GM21528 (cell line): ENCODE measurements around the gene KCTD1.

Experiments used
- ATAC-seq: cut with Tn5 transposase; IDR thresholded peaks from one replicate; pipeline ENCODE4 v1.9.1; 2021; ENCODE audit warnings: mild to moderate bottlenecking, moderate library complexity; ENCODE audit not compliant: unreplicated experiment, low FRiP score

The KCTD1 gene

DNA sequence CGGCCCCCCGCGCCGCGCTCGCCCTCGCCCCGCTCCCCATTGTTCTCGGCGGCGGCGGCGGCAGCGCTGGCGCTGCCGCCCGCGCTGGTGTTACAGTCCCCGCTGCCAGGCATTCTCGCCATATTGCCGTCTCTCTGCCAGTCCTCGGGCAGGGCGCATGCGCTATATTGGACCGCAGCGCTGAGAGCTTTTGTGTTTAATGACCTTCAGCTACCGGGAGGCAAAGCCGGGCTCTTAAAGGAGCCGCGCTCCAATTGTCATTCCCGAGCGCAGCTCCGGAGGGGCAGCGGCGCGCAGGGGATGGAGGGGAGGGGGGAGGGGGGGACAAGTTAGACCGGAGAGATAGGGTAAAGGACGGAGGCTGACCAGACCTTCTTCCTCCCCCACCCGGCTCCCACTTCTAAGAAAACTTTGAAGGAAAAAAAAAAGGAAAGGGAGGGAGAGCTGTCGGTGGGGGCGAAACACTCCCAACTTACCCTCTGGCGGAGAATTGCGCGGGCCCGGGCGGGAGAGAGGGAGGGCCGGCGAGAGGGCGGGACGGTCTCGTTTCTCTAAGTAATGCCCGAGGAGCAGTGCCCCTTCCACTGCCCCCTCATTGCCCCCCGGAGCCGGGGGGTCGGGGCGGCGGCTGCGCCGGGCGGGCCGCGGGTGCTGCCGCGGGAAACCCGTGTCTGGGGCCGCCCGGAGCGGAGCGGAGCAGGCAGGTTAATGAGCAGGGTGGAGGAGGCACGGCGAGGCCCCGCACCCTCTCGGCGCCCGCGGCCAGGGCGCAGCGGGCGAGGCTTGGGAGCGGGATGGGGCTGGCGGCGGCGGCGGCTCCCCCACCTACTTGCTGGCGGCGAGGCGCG is at the start of gene KCTD1:
KCTD1 (minus strand) TSS at position 139 of the 848 bp plus-strand sequence; CDS start at position 122, 17 bp downstream.
- peak; percentile 39 for ATAC-seq

DNA sequence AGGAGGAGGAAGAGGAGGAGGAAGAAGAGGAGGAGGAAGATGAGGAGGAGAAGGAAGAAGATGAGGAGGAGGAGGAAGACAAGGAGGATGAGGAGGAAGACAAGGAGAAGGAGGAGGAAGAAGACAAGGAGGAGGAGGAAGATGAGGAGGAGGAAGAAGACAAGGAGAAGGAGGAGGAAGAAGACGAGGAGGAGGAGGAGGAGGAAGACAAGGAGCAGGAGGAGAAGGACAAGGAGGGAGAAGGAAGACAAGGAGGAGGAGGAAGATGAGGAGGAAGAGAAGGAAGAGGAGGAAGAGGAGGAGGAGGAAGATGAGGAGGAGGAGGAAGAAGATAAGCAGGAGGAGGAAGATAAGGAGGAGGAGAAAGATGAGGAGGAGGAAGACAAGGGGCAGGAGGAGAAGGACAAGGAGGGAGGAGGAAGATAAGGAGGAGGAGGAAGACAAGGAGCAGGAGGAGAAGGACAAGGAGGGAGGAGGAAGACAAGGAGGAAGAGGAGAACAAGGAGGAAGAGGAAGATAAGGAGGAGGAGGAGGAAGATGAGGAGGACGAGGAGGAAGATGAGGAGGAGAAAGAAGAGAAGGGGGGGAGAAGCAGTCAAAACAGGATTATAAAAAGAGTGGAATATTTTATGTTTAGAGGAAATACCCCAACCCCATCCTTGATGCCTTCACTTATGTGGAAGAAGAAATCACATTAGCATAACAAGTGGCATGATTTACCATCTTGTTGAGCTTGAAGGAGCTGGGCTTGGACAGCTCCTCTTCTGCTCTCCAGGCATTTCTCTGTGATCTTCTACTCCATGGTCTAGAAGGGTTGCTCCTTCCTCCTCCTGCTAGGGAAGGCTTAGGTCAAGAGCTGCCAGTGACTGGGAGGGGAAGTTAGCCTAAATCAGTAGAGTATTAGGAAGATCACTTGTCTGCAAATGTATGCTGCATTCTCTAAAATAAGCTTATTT is 45.3 kb upstream of the KCTD1 start:
- ATAC-seq = no peak

DNA sequence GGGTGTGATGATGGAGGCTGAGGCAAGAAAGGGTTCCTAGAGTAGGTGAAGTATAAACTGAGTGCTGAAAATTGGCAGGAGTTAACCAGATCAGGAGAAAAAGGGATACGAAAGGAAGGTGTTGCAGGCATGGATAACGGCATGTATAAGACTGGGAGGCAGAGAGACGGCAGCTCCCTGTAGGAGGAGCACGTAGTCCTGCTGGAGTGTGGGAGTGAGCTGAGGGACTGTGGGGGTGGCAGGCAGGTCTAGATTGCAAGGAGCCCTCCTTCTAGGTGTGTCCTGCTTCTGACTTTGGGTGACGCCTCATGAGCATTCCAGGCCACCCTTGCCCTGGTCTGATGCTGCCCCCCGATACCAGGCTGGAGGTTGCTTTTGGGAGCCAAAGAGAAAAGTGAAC is 36.4 kb upstream of the KCTD1 start:
- ATAC-seq = no peak

DNA sequence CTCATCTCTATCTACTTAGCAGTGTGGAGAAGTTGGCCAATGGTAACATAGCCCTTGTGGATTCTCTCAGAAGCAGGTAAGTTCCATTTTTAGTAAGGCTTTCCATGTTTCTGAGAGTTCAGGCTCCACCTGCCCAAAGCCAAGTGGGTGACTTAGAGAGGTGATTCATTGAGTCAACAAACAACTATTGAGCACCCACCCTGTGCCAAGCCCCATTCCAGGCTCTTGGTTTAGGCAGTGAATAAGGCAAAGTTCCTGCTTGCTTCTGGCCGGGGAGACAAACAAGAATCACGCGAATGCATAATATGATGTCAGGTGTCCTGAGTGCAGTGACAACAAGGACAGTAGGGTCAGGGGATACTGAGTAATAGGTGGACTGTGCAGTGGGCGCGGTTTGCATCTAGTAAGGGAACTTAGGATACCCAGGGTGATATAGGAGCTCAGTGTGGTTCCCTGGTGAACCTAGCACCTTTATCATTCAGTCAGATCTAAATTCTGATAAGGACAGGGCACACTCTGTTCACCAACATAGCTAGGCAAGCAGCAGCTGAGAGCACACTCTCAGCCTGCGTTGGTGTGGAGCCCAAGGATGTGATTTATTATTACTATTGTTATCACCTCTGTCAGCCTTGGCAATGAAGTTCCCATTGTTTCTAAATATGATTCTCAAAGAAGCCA is 31.7 kb upstream of the KCTD1 start:
- ATAC-seq = no peak

DNA sequence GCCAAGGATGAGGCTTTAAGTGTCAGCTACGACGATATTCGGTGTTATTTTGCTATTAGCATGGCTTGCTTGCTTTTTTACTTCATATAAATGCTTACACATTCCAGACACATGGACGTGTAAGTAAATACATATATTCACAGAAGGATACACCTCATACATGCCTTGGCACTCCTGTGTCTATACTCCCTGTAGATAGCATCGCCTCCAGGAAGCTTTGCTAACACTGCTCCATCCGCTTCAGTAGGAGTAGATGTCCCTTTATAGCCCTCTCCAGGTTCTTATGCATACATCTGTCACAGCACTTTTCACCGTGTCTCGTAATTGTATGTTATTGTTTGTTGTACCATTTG is 27.5 kb upstream of the KCTD1 start:
- no peak for ATAC-seq

DNA sequence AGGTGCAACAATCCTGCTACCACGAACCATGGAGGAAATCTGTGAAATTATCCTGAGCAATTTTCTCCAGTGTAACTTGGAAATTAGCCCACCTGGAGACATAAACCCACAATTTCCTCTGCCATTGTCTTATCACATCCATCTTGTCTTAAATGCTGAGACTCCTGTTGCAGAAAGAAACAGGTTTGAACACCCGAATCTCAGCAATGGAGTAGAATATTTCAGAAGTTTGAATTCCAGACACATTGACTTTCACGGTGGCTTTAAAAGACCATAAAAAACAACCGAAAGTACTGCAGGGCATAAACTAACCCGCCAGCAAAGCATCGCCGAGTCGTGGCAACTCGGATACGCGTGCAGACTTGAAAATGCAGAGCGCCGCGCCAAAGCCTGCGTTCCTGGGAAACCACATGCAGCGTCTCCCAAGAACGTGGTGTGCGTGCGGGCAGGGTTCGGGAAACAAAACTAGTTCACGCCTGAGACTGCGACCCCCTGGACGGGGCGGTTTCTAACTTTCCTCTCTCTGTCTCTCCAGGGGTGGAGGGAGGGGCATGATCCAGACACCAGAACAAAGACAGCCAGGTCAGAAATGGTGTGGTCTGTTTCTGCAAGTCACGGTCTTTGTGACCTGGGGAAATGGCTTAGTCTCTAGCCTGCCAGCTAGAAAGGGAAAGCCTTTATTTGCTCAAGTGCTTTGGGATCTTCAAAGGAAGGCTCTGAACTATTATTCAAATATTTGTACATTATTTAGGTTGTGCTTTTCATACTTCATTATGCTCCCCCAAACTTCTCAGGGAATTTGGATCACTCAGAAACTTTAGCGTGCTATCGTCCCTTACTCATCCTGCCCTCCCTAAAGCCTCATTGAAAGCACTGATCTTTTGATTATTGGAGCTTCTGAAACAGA is 26.9 kb upstream of the KCTD1 start:
- ATAC-seq = no peak

DNA sequence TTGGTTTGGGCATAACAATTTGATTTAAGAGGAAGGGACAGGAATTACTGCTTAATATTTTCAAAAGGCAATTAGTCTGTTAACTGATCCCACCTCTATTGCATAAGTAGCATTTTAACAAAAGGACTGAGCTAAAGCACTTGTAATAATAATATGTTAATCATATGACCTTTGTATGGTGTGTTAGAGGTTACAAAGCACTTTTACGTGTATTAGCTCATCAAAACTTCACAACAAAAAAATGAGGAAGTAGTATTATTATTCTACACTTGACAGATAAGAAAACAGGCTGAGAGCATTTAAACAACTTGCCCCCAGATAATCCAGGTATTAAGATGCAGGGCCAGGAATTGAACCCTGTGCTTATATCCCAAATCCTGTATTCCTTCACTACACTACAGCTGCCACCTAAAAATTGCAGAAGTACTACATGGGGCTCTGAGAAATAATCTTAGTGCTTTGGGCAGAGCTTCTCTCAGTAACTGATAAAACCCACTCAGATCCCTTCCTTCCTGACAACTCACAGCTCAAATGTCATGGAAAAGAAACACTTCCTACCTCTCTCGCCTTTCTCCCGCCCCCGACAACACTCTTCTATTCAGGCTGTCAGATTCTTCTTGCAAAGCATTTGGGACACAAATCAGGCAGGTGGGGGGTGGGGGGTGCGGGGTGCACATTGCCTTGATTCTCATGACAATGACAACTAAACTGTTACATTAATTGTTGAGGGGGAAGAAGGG is 20.7 kb upstream of the KCTD1 start:
- ATAC-seq = no peak

DNA sequence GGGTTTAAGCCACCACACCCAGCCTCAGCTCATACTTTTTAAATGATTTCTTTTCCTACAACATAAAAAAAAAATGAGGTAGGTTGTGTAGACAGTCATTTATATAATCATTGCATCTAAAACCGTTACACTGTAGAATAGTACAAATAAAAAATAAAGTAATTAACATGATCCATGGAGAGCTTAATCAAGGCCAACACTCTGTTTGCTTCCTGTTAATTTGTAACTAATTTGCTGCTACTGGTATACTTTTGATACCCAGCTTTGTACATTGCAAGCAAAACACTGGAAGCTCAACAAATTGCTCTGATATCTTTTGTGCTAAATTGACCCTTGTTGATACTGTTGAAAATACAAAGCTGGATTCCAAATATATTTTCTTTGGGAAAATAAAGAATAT is 20.2 kb upstream of the KCTD1 start:
- no peak for ATAC-seq

DNA sequence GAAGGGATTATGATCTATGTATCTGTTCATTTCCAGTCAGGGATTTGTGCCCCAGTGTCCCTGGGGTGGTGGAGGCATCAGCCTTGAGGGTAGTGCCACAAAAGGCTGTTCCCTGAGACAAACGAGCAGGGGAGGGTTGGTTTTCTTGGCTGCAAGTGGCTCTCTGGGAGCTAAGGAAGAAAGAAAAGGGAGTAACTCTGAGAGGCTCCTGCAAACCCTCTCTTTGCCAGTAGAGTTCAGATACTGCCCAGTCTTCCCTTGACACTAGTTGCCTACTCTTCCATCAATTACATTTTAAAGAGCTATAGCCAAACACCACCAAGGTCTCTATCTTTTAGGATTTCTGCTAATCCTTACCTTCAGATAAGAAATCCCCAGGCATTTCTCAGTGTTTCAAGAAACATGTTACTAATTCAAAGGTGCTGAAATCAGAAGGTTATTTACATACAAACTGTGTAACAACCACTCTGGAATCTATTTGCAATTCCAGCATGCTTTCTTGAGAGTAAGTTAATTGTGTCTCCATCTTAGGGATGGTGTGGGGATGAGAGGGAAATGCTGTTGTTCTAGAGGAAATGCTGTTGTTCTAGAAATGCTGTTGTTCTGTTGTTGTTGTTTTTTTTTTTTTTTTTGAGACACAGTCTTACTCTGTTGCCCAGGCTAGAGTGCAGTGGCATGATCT is 18.7 kb upstream of the KCTD1 start:
- no peak for ATAC-seq

DNA sequence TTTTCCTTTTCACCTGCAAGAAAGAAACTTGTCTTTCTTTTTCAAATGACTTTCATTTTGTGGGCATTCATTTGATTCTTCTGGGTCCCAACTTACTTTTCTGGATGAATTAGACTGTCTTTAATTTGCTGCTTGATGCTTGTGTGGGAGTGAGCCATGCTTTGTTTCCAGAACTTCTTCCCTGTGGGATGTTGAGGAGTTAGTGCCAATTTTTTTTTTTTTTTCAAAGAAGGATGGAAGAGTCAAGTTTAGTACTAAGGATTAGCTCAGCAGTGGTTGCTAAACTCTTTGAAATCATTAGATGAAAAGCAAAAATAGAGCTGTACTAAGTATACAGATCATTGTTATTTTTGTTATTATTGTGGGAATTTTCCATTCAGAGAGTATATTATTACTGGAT is 17.2 kb upstream of the KCTD1 start:
- no peak for ATAC-seq

DNA sequence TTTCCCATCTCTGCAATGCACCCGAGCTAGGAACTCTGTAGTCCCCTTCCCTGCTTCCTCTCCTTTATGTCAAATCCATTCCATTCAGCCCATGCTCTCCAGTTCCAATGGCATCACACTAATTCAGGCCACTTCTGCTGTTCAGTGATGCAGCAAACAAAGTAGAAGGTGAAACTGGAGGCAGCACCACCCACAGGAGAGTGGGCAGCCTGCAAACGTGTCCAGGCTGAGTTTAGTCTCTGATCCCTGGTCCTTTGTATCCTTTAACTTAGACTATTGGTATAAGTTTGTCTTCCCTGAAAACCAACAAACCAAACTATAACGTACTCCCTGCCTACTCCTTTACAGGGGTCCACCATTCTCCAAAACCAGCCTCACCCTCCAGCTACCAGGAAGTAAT is 14.7 kb upstream of the KCTD1 start:
- ATAC-seq = no peak

DNA sequence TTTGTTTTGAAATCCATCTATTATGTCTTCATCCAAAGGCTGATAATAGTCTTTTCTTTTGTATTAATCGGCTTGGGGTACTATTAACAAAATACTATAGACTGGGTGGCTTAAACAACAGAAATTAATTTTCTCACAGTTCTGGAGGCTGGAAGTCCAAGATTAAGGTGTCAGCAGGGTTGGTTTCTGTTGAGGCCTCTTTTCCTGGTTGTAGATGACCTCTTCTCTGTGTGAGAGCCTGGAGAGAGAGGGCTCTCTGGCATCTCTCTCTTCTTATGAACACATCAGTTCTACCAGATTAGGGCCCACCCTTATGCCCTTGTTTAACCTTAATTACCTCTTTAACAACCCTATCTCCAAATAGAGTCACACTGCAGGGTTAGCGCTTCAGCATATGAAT is 14.2 kb upstream of the KCTD1 start:
- ATAC-seq = no peak

DNA sequence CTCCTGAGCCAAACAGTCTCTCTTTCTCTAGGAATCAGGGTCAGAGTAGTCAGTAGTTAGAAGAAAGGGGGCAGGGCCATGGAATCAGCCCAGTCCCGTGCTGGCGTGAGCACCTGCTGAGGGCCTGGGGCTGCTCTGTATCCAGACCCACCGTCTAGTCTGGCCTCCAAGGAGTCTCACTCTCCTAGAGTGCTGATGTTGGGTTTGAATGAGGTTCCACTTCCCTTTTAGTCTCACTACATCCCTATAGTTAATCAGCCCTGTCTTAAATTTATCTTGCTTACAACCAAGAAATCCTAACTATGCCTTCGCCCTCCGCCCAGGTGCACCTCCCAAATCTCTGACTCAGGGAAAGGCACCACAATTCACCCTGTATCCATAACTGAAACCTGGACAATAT is 13.4 kb upstream of the KCTD1 start:
- no peak for ATAC-seq

DNA sequence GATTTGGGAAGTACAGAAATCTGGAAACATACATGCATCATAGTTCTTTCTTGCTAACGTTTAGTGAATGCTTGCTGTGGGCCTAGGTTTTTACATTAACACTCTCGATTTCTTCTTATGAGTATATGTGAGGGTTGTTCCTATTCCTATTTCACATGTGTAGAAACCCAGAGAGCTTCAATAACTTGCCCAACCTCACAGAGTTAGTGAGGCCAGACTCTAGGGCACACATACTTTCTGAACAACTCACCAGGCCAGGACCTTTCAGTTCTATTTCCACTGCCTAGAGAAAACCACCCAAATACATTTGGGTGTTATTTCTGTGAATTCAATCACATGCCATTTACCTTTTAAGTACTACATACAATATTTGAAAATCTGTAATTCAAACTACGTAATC is 8.2 kb upstream of the KCTD1 start:
- peak; percentile 77 for ATAC-seq

DNA sequence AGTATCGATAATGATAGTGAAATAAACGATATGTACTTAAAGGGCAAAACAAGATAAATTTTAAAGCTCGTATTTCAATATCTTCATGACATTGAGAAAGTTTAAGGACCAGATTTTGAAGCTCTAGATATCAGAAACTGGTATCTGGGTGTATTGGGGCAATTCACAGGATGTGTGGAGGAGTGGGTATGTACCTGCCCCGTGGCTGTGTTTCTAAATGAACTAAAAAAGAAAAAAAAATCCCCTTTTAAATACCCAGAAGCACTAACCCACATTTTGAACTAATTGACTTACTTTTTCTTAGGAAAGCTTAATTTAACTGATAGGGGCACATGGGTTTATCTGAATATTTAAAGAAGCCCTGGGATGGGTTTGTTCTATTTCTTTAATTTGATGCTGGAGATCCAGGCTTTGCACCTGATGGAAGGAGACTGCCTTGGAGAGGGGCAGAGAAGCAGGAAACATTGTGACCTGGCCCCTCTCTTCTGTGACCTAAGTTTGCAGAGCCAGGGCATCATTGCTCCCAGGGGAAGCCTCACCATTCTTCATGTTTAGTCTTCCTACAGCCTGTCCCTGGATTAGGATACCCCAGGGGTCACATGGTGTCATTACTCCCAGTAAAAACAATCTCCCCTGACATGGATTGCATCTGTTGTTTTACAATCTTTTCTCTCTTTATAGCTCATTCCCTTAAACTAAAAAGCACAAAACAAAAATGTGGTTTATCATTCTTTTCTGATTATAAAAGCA is 7.6 kb upstream of the KCTD1 start:
- peak; percentile 17 for ATAC-seq

DNA sequence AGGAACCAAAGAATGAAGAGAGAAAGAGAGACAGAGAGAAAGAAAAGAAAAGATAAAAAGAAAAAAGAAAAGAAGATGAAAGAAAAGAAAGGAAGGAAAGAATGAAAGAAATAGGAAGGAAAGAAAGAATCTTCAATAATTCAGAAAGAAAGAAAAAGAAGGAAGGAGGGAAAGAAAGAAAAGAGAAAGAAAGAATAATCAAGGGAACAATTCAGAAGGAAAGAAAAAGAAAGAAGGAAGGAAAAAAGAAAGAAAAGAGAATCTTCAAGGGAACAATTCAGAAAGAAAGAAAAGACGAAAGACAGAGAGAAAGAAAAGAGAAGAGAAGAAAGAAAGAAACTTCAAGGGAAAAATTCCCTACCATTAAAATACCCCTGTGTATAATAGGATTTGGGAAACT is 5.6 kb upstream of the KCTD1 start:
- no peak for ATAC-seq

DNA sequence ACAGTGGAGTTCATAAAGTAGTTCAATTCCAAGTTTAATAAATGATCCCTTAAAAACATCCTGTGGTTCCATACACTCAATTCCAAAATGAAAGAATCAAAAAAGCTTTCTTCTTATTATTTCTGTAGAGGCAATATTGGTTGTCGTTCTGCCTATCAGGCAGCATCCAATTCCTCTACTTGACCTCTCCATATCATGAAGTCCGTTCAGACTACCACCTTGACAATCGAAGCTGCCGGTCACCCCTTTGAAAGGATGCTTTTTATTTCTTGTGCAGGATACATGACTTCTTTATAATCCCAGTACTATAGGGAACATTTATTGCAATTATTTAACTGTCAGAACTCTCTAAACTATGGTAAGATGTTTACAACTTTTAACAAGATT is 3.3 kb upstream of the KCTD1 start:
- no peak for ATAC-seq
